ENCODE data around the gene SCML1.

DNA sequence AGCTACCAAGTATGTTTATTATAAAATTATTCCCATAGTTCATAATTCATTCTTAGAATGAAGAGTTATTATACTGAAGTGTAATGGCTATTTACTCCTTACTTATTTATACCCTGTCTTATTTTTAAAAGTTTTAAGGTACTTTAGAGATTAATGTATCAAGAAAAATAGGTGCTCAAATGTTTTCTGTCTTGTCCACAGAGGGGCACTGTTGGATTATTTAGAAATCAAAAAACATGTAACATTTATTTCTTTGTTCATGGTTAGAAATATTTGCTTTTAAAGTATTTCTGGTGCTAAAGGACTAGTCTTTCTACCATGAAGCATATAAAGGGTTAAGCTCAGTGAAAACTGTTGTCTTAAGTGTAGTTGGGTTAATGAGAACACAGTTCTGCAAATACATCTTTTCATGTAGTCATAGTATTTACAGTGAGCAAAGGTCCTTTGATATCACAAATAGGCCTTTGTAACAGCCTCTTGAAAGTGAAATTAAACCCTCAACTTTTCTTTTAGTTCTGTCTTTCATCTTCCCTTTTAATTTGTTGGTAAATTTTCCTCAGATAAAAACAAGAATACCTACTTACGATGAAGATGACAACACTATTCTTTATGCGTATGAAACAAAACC lies 7.7 kb downstream of the SCML1 start:
- TF ChIP-seq CTCF (conservative IDR thresholded peaks at IDR 0.05 in 1 of 2, IDR thresholded peaks at IDR 0.05 in 1 of 2; ENCODE audit: low read depth in 1 of 2, low read length in 2 of 2) (peak in 1 of 2 donors; percentile 28), EZH2 (IDR thresholded peaks at IDR 0.05; ENCODE audit: low read length, missing control alignments) (no peak)

Data from fibroblast of lung (primary cell).